CD4-positive, alpha-beta T cell (primary cell): ENCODE results near the gene AGAP4. TPM values are rescaled to one million over a fixed set of nuclear protein-coding genes. Genes with fewer than 3 reads are reported as not detected.
"Not testable (repeated sequence)": the region's sequence is repeated elsewhere in the genome, so short reads cannot be mapped to it uniquely, and the experiment has no call there.

Experiments
- ATAC-seq: fragments of 200-7000 bp; cut with Tn5 transposase; one replicate; pipeline ENCODE4 v1.10.0; 2022; ENCODE audit warnings: mild to moderate bottlenecking; ENCODE audit not compliant: poor library complexity
- CTCF ChIA-PET: fragments of 350-600 bp; sonication (Branson Sonifier 250); formaldehyde crosslinking; loops from one replicate; lab custom pipeline; 2021; ENCODE audit warnings: antibody characterized with exemption, inconsistent platforms; lab: Charles Lee
- POLR2A ChIA-PET: fragments of 350-600 bp; sonication (Branson Sonifier 250); formaldehyde crosslinking; loops from one replicate; lab custom pipeline; 2021; ENCODE audit warnings: antibody characterized with exemption, inconsistent platforms; lab: Charles Lee
- DNase-seq, 14 experiments: peaks; one replicate each; pipeline ENCODE4 v3.0.0-alpha.2; 2013 to 2020; ENCODE audit warnings: mixed read lengths in 2 of 14
- H3K27ac ChIP-seq, 2 donors: one replicate each; pipeline versions ENCODE4 v1.5.1 to v1.7.0; 2013; ENCODE audit warnings: low read length in 2 of 2, low read depth in 1 of 2, mild to moderate bottlenecking in 1 of 2
- H3K27me3 ChIP-seq, 2 experiments: 1 replicate in 1 of 2; 2 replicates in 1 of 2; pipeline versions ENCODE4 v1.6.1 to v1.7.0; 2013; ENCODE audit warnings: low read length in 2 of 2, control low read depth in 1 of 2, mild to moderate bottlenecking in 1 of 2, moderate library complexity in 1 of 2; ENCODE audit not compliant: insufficient read depth in 2 of 2, control insufficient read depth in 1 of 2
- H3K36me3 ChIP-seq: one replicate; pipeline ENCODE4 v1.6.1; 2013; ENCODE audit warnings: low read length, control low read depth; ENCODE audit not compliant: insufficient read depth
- H3K4me1 ChIP-seq: one replicate; pipeline ENCODE4 v1.6.1; 2013; ENCODE audit warnings: low read length, control low read depth; ENCODE audit not compliant: insufficient read depth
- H3K4me3 ChIP-seq: one replicate; pipeline ENCODE4 v1.5.1; 2013; ENCODE audit warnings: mild to moderate bottlenecking, low read length, moderate library complexity
- H3K9me3 ChIP-seq, 2 experiments: 1 replicate in 1 of 2; 2 replicates in 1 of 2; pipeline versions ENCODE4 v1.6.1 to v1.7.0; 2013; ENCODE audit warnings: low read length in 2 of 2, mild to moderate bottlenecking in 2 of 2, control low read depth in 1 of 2, moderate library complexity in 1 of 2; ENCODE audit not compliant: control insufficient read depth in 1 of 2, insufficient read depth in 1 of 2
- H3K27ac Mint-ChIP-seq: one replicate; pipeline ENCODE4 v1.8.0; 2020; ENCODE audit warnings: mixed read lengths
- H3K27me3 Mint-ChIP-seq: one replicate; pipeline ENCODE4 v1.8.0; 2021; ENCODE audit warnings: mixed read lengths
- H3K36me3 Mint-ChIP-seq: one replicate; pipeline ENCODE4 v1.8.0; 2021; ENCODE audit warnings: low read depth, mixed read lengths
- H3K4me1 Mint-ChIP-seq: one replicate; pipeline ENCODE4 v1.8.0; 2021; ENCODE audit warnings: low read depth, mixed read lengths
- H3K4me3 Mint-ChIP-seq: one replicate; pipeline ENCODE4 v1.8.0; 2020; ENCODE audit warnings: mild to moderate bottlenecking, mixed read lengths
- H3K9me3 Mint-ChIP-seq: one replicate; pipeline ENCODE4 v1.8.0; 2020; ENCODE audit warnings: mixed read lengths
- intact Hi-C, 2 experiments: fragments of 100-400 bp; cut with DNase I in 1 of 2; cut with micrococcal nuclease in 1 of 2; formaldehyde crosslinking; loops; one replicate each; pipeline versions ENCODE4 v1.15.1 to v1.9.0; 2023 to 2025; cut with DNase I, micrococcal nuclease
- polyA plus RNA-seq, 2 donors: library from polyadenylated mRNA; unstranded; fragments of 120-200 nt; gene quantifications; one replicate each; pipeline ENCODE4 v1.2.1, GENCODE V29; 2013
- total RNA-seq, 174 experiments: library from RNA in 2 of 174; stranded (reverse) in 2 of 174; gene quantifications; one replicate each; pipeline ENCODE4 v1.2.3 and lab custom pipeline; 2021 to 2026

The AGAP4 gene
- total RNA-seq = 10 to 100 TPM; 23.9 to 24.8 TPM
- polyA plus RNA-seq (2013, experiment 1 of 2) = 24.1 TPM
- 34.9 TPM for polyA plus RNA-seq (2013, experiment 2 of 2)
- total RNA-seq (lab: John Stamatoyannopoulos, UW) = 2.1 to 14.5 (median 5.9) reads per million in 172 experiments

- H3K27me3 ChIP-seq, H3K36me3 ChIP-seq, H3K27ac Mint-ChIP-seq, H3K4me3 ChIP-seq, H3K4me3 Mint-ChIP-seq, POLR2A ChIA-PET, H3K4me1 Mint-ChIP-seq, H3K9me3 Mint-ChIP-seq, H3K9me3 ChIP-seq, H3K27me3 Mint-ChIP-seq, DNase-seq, CTCF ChIA-PET, H3K4me1 ChIP-seq, H3K36me3 Mint-ChIP-seq, intact Hi-C loops, H3K27ac ChIP-seq, ATAC-seq: not testable (repeated sequence)
Measured at GRCh38 chr10:45847400-45847799, at the start of gene AGAP4. AGAP4 (minus strand) TSS chr10:45847500; CDS start chr10:45847347, 153 bp downstream.

- H3K4me1 ChIP-seq, H3K4me1 Mint-ChIP-seq, H3K27ac Mint-ChIP-seq, H3K4me3 ChIP-seq, H3K27me3 Mint-ChIP-seq, POLR2A ChIA-PET, H3K27ac ChIP-seq, H3K4me3 Mint-ChIP-seq, H3K9me3 Mint-ChIP-seq, intact Hi-C loops, H3K9me3 ChIP-seq, DNase-seq, H3K36me3 ChIP-seq, CTCF ChIA-PET, ATAC-seq, H3K27me3 ChIP-seq: not testable (repeated sequence)
- peaks cover 11% of the 10 kb centered on the region for H3K36me3 Mint-ChIP-seq
Measured at GRCh38 chr10:45890721-45891120, 43.4 kb upstream of the AGAP4 start.

DNA sequence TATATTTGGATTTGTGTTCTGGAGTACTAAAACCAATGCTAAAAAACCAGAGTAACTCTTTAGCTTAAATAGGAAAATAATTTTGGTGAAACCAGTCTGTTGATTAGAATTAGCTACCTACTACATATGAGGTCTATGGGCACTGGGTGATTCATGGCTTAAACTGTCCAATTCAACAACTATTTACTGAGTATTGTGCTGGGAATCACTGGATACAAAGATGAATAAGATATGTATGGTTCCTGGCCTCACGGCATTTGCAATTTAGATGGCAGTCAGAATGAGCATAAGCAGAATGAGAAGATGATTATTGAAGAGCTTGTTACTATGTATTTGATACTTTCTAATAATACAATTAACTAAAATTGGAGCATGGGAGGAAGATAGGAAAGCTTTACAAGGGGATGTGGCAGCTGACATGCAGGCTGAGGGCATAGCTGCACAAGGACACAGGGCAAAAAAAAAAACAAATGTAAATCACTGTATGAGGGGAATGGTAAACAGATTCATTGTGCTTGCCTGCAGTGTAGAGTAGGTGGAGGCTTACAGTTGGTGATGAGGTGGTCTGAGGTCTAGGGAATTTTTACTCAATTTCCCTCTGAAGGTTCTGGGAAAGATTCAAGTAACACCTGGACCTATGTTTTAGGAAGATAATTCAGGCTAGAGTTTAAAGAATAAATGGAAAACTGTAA, 42.4 kb upstream of the AGAP4 start:
- CTCF ChIA-PET, H3K4me1 ChIP-seq, H3K4me3 ChIP-seq, H3K9me3 Mint-ChIP-seq, H3K4me3 Mint-ChIP-seq, H3K27ac ChIP-seq, H3K27me3 Mint-ChIP-seq, POLR2A ChIA-PET, ATAC-seq, DNase-seq, H3K27me3 ChIP-seq, intact Hi-C loops, H3K4me1 Mint-ChIP-seq, H3K27ac Mint-ChIP-seq, H3K36me3 ChIP-seq, H3K9me3 ChIP-seq: not testable (repeated sequence)
- H3K36me3 Mint-ChIP-seq = peaks cover 11% of the 10 kb centered on the region

- intact Hi-C loops, H3K36me3 ChIP-seq, H3K27ac Mint-ChIP-seq, DNase-seq, H3K9me3 Mint-ChIP-seq, H3K9me3 ChIP-seq, H3K4me3 ChIP-seq, H3K27ac ChIP-seq, ATAC-seq, H3K4me3 Mint-ChIP-seq, H3K27me3 ChIP-seq, POLR2A ChIA-PET, H3K36me3 Mint-ChIP-seq, H3K27me3 Mint-ChIP-seq, H3K4me1 ChIP-seq, CTCF ChIA-PET, H3K4me1 Mint-ChIP-seq: not testable (repeated sequence)
Measured at GRCh38 chr10:45882880-45883279, 35.6 kb upstream of the AGAP4 start.

DNA sequence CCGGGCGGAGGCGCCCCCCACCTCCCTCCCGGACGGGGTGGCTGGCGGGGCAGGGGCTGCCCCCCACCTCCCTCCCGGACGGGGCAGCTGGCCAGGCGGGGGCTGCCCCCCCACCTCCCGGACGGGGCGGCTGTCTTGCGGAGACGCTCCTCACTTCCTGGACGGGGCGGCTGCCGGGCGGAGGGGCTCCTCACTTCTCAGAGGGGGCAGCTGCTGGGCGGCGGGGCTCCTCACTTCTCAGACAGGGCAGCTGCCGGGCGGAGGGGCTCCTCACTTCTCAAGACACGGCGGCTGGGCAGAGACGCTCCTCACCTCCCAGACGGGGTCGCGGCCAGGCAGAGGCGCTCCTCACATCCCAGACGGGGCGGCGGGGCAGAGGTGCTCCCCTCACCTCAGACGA, 18.1 kb upstream of the AGAP4 start:
- H3K27ac Mint-ChIP-seq, H3K9me3 Mint-ChIP-seq, ATAC-seq, H3K36me3 ChIP-seq, H3K27ac ChIP-seq, CTCF ChIA-PET, H3K27me3 ChIP-seq, H3K4me3 Mint-ChIP-seq, H3K4me1 Mint-ChIP-seq, H3K4me3 ChIP-seq, H3K4me1 ChIP-seq, intact Hi-C loops, POLR2A ChIA-PET, H3K9me3 ChIP-seq, H3K27me3 Mint-ChIP-seq: not testable (repeated sequence)
- H3K36me3 Mint-ChIP-seq = peaks cover 15% of the 10 kb centered on the region
- DNase-seq = peak in 2 of 14 experiments; percentile 3 to 8

GRCh38 chr10:45864264-45864663, 17.0 kb upstream of the AGAP4 start:
- H3K4me3 Mint-ChIP-seq, H3K27ac Mint-ChIP-seq, H3K4me3 ChIP-seq, H3K4me1 ChIP-seq, H3K9me3 Mint-ChIP-seq, H3K9me3 ChIP-seq, H3K27ac ChIP-seq, intact Hi-C loops, DNase-seq, H3K27me3 Mint-ChIP-seq, H3K4me1 Mint-ChIP-seq, ATAC-seq, H3K27me3 ChIP-seq, H3K36me3 ChIP-seq, POLR2A ChIA-PET, CTCF ChIA-PET: not testable (repeated sequence)
- peaks cover 10% of the 10 kb centered on the region for H3K36me3 Mint-ChIP-seq

- H3K27ac Mint-ChIP-seq, DNase-seq, H3K4me1 Mint-ChIP-seq, H3K4me3 ChIP-seq, H3K4me1 ChIP-seq, H3K36me3 ChIP-seq, POLR2A ChIA-PET, H3K4me3 Mint-ChIP-seq, ATAC-seq, H3K9me3 Mint-ChIP-seq, H3K9me3 ChIP-seq, CTCF ChIA-PET, intact Hi-C loops, H3K27me3 ChIP-seq, H3K27me3 Mint-ChIP-seq, H3K27ac ChIP-seq: not testable (repeated sequence)
- H3K36me3 Mint-ChIP-seq = peaks cover 10% of the 10 kb centered on the region
Measured at GRCh38 chr10:45863632-45864031, 16.3 kb upstream of the AGAP4 start.
